Measurements from ENCODE around the gene RERE.

Gene RERE

GRCh38 chr1:8817412-8818324 lies at the start of gene RERE:
Gene RERE (minus strand): TSS chr1:8817640.
- peak; percentile 97 for DNase-seq

- DNase-seq = no peak
Observed at GRCh38 chr1:8866792-8867415, 49.5 kb upstream of the RERE start.

GRCh38 chr1:8866173-8866791 lies 48.8 kb upstream of the RERE start:
- no peak for DNase-seq

- no peak for DNase-seq
Observed at GRCh38 chr1:8864713-8865344, 47.4 kb upstream of the RERE start.

GRCh38 chr1:8863794-8864233 lies 46.4 kb upstream of the RERE start:
- DNase-seq = no peak

- DNase-seq = no peak
Observed at GRCh38 chr1:8863138-8863537, 45.7 kb upstream of the RERE start.

GRCh38 chr1:8862528-8862927 lies 45.1 kb upstream of the RERE start:
- DNase-seq = no peak

DNA sequence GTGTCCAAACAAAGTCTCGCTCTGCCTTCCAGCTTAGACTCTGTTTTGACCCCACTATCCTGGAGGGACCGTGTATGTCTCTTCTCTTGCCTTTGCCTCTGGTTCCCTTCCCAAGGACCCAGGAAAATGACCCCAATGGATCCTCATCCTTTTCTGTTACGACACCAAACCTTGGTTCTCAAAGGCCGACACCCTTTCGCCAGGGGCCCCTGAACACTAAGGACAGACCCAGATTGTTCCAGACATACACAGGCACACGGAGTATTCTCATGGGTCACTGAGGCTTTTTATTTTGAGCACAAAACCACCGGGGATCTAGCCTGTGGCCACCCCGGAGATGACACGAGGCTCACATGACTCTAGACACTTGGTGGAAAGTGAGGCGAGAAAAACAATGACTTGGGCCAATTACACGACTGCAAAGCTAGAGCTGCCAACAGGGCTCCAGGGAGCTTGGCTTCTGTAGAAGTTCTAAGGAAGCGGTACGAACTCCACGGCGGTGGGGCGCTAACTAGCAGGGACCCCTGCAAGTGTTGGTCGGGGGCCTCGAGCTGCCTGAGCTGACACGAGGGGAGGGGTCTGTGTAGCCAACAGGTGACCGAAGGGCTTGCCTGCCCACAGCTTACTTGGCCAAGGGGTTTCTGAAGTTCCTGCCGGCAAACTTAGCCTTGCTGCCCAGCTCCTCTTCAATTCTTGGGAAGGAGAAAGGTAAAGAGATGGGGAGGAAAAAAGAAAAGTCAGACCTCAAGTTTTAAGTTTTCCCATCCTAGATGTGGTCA lies 43.5 kb upstream of the RERE start:
- no peak for DNase-seq

DNA sequence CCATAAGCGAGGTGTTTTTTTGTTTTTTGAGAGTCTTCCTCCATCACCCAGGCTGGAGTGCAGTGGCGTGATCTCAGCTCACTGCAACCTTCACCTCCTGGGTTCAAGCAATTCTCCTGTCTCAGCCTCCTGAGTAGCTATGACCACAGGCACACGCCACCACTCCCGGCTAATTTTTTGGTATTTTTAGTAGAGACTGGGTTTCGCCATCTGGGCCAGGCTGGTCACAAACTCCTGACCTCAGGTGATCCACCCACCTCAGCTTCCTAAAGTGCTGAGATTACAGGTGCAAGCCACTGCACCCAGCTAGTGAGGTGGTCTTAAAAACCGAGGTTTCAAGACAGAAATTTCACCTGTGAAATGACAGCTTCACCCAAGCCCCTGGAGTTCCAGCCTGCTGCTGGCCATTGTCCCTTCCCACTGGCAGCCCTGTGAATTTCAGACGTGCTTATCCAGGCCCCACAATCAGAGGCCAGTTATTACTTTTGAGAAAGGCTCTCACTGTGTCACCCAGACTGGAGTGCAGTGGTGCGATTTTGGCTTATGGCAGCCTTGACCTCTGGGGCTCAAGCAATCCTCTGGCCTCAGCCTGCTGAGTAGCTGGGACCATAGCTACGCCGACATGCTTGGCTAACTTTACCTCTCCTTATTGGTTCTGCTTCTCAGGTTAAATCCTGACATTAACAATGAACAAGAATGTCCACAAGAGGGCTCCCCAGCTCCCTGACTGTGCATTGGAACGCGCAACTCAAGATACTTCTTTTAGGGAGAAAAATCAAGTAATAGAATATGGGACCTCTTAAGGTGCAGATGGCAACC lies 41.7 kb upstream of the RERE start:
- peak; percentile 41 for DNase-seq

DNA sequence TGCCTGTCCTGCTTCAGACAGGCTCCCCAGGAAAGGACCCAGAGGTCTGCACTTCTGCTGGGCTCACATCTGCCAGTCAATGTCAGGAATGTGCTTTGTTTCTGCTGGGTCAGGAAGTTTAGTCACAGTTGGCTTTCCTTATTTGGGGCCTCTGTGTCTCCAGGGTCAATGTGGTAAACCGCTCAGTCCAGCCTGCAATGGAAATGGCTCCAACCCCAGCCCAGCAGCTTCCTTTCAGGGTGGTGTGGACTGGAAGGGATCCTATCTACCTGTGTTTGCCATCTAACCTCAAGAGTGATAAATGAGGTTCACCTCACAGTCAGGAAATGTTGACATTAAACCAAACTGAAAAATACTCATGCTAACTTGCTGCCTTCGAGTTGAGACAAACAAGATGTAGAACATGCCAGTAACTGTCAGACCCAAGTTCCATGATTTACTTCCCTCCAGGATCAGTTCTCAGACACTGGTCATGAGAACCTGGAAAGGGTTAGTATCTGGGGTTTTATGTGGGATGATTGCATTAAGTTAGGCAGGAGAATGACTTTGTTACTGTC lies 40.8 kb upstream of the RERE start:
- no peak for DNase-seq

DNA sequence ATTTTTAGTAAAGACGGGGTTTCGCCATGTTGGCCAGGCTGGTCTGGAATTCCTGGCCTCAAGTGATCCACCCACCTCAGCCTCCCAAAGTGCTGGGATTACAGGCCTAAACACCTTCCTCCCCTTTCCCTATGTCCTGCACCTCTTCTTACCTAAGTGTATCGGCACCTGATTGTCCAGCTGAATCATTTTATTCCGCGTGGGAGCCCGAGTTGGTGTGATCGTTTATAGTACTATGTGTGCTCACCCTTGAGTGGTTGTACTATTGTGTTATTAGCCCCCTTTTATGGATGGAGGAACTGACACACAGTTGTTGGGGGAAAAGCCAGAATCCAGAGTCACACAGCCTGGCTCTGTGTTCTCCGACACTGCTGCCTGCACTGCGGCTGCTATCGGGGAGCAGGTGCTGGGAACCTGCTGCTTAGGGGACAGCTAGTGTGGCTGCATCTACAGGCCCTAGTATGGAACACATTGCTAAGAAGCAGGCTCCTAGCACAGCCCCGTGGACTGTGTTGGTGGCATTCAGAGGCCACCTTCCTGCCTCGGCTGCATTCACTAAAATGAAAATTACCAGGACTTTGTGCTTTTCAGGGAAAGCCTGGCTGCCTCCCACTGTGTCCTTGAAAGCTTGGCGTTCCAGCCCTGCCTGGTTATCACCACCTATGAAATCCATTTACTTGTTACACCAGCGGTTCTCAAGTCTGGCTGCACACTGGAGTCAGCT lies 39.4 kb upstream of the RERE start:
- DNase-seq = no peak

- no peak for DNase-seq
Observed at GRCh38 chr1:8854240-8854639, 36.8 kb upstream of the RERE start.

- DNase-seq = no peak
Observed at GRCh38 chr1:8851060-8851459, 33.6 kb upstream of the RERE start.

GRCh38 chr1:8848663-8849386 lies 31.4 kb upstream of the RERE start:
- peak; percentile 99 for DNase-seq

GRCh38 chr1:8847990-8848389 lies 30.6 kb upstream of the RERE start:
- DNase-seq = peak; percentile 94

DNA sequence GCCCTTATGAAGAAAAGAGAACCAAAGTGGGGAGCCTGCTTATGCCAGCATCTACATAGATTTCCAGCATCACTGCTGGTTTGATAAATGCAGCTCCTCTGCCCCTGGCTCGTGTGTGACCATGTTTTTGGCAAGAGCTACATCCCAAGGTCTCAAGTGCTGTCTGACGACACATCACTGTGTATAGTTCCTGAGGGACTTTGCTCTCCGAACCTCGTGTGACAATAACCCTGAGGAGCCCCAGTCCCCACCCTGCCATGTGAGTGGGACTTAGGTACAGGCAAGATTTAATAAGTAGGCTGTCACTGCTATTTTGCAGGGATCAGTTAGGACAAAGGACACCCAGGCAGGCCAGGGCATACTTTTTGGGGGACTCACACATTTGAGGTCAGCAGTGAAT lies 28.8 kb upstream of the RERE start:
- no peak for DNase-seq

- DNase-seq = no peak
Observed at GRCh38 chr1:8845104-8846097, 28.0 kb upstream of the RERE start.

DNA sequence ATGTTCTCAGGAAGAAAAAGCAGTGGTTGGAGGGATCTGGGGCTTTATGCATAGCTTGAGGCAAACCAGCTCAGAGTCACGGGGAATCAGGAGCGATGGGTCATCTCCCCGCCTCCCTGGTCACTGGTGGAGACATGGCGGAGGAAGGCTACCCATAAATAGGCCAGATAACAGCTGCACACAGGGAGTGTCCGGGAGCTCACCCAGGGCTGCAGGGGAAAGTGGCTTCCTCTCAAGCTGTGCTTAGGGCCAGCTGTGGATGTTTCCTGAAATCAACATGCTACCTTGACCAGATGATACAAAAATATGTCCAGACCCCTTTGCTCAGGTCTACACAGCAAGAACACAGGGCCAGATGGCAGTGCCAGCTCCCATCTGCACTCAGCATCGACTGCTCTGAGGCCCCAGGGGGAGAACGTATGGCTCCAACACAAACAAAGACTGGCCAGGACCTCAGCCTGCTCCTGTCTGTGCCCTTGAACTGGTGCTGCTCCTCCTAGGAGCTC lies 27.1 kb upstream of the RERE start:
- DNase-seq = no peak

All from NCI-H510A (cell line).